IMR-90 (cell line): ENCODE results near the gene ATP2A3. TPM values are rescaled to one million over a fixed set of nuclear protein-coding genes. Genes with fewer than 3 reads are reported as not detected.
"Not testable (repeated sequence)": the region's sequence is repeated elsewhere in the genome, so short reads cannot be mapped to it uniquely, and the experiment has no call there.

Experiments used
- ATAC-seq: fragments of 200-7000 bp; cut with Tn5 transposase; 2 replicates; pipeline ENCODE4 v1.9.1; 2020; ENCODE audit warnings: low read depth, mild to moderate bottlenecking, moderate library complexity
- BruUV-seq: library from RNA; stranded (reverse); fragments of 400-500 nt; replicated peaks from 2 replicates; lab custom pipeline; 2021; lab: Mats Ljungman, UMichigan
- CTCF ChIA-PET: fragments of 300-600 bp; formaldehyde crosslinking; extraction: SDS; loops from one replicate; lab custom pipeline; 2021; ENCODE audit warnings: antibody characterized with exemption; lab: Yijun Ruan, JAX
- POLR2A ChIA-PET: fragments of 300-600 bp; sonication (Branson Sonifier 250); formaldehyde crosslinking; loops from one replicate; lab custom pipeline; 2022; ENCODE audit warnings: antibody characterized with exemption; ENCODE audit not compliant: unreplicated experiment; lab: Charles Lee
- DNase-seq: peaks from one replicate; pipeline ENCODE4 v3.0.0; 2013
- H2AFZ ChIP-seq: replicated peaks from 2 replicates; pipeline ENCODE3; 2013; ENCODE audit warnings: low read length, mild to moderate bottlenecking; ENCODE audit not compliant: poor library complexity
- H2AK5ac ChIP-seq: 2 replicates; pipeline ENCODE4 v1.6.1; 2013; ENCODE audit warnings: low read depth, low read length, inconsistent platforms
- H2AK9ac ChIP-seq: replicated peaks from 2 replicates; pipeline ENCODE3; 2013; ENCODE audit warnings: mild to moderate bottlenecking, low read depth, low read length, moderate library complexity; ENCODE audit not compliant: poor library complexity
- H2BK120ac ChIP-seq: 2 replicates; pipeline ENCODE4 v1.6.1; 2013; ENCODE audit warnings: low read depth, low read length, inconsistent platforms
- H2BK15ac ChIP-seq: 3 replicates; pipeline ENCODE4 v1.6.1; 2013; ENCODE audit warnings: low read depth, low read length, inconsistent platforms
- H2BK20ac ChIP-seq: 2 replicates; pipeline ENCODE4 v1.6.1; 2013; ENCODE audit warnings: low read depth, mild to moderate bottlenecking, inconsistent platforms, low read length, moderate library complexity
- H2BK5ac ChIP-seq: 2 replicates; pipeline ENCODE4 v1.6.1; 2013; ENCODE audit warnings: mild to moderate bottlenecking, low read depth, low read length, inconsistent platforms; ENCODE audit not compliant: poor library complexity, severe bottlenecking
- H3K14ac ChIP-seq: replicated peaks from 2 replicates; pipeline ENCODE4 v1.6.1; 2013; ENCODE audit warnings: low read depth, low read length, inconsistent platforms
- H3K18ac ChIP-seq: 2 replicates; pipeline ENCODE4 v1.6.1; 2013; ENCODE audit warnings: low read depth, low read length, control low read depth
- H3K23ac ChIP-seq: 2 replicates; pipeline ENCODE4 v1.6.1; 2013; ENCODE audit warnings: low read depth, low read length, inconsistent platforms
- H3K27ac ChIP-seq: 2 replicates; pipeline ENCODE4 v1.5.1; 2013; ENCODE audit warnings: mild to moderate bottlenecking, control low read depth, low read length; ENCODE audit not compliant: insufficient read depth
- H3K27me3 ChIP-seq: 2 replicates; pipeline ENCODE4 v1.6.1; 2013; ENCODE audit warnings: low read length; ENCODE audit not compliant: control insufficient read depth, insufficient read depth
- H3K36me3 ChIP-seq: 2 replicates; pipeline ENCODE4 v1.6.1; 2013; ENCODE audit warnings: low read length, mixed read lengths; ENCODE audit not compliant: control insufficient read depth, insufficient read depth
- H3K4ac ChIP-seq: 2 replicates; pipeline ENCODE4 v1.6.1; 2013; ENCODE audit warnings: low read depth, low read length, inconsistent platforms
- H3K4me1 ChIP-seq: 2 replicates; pipeline ENCODE4 v1.6.1; 2013; ENCODE audit warnings: low read length, mixed read lengths; ENCODE audit not compliant: control insufficient read depth, insufficient read depth
- H3K4me2 ChIP-seq: 2 replicates; pipeline ENCODE4 v1.6.1; 2013; ENCODE audit warnings: low read depth, mild to moderate bottlenecking, control low read depth, low read length, moderate library complexity
- H3K4me3 ChIP-seq: 2 replicates; pipeline ENCODE4 v1.5.1; 2013; ENCODE audit warnings: low read depth, mild to moderate bottlenecking, control low read depth, low read length, moderate library complexity; ENCODE audit not compliant: insufficient read depth
- H3K56ac ChIP-seq: 2 replicates; pipeline ENCODE4 v1.6.1; 2013; ENCODE audit warnings: low read length, inconsistent platforms; ENCODE audit not compliant: insufficient read depth; ENCODE audit errors: extremely low read depth
- H3K79me1 ChIP-seq, 2 experiments: 2 replicates each; pipeline ENCODE4 v1.6.1; 2013; ENCODE audit warnings: low read length in 2 of 2, inconsistent platforms in 1 of 2, low read depth in 1 of 2
- H3K9ac ChIP-seq: 2 replicates; pipeline ENCODE4 v1.6.1; 2013; ENCODE audit warnings: low read depth, low read length, control low read depth
- H3K9me1 ChIP-seq: 2 replicates; pipeline ENCODE4 v1.6.1; 2013; ENCODE audit warnings: low read length, inconsistent platforms; ENCODE audit not compliant: insufficient read depth
- H3K9me3 ChIP-seq: 2 replicates; pipeline ENCODE4 v1.6.1; 2013; ENCODE audit warnings: low read length; ENCODE audit not compliant: control insufficient read depth, insufficient read depth
- H4K20me1 ChIP-seq: 2 replicates; pipeline ENCODE4 v1.6.1; 2013; ENCODE audit warnings: low read length, inconsistent platforms; ENCODE audit not compliant: insufficient read depth
- H4K5ac ChIP-seq: 2 replicates; pipeline ENCODE4 v1.6.1; 2013; ENCODE audit warnings: mild to moderate bottlenecking, low read depth, low read length, control low read depth
- H4K8ac ChIP-seq, 2 experiments: 2 replicates each; pipeline ENCODE4 v1.6.1; 2013; ENCODE audit warnings: low read depth in 2 of 2, low read length in 2 of 2, control low read depth in 1 of 2, inconsistent platforms in 1 of 2
- H4K91ac ChIP-seq: 2 replicates; pipeline ENCODE4 v1.6.1; 2013; ENCODE audit warnings: low read depth, low read length, inconsistent platforms; ENCODE audit not compliant: insufficient read depth
- CHD1 ChIP-seq: IDR thresholded peaks from 2 replicates; pipeline ENCODE4 v1.6.1; 2012; ENCODE audit warnings: low read depth, low read length, improper control_type of control experiment
- FOS ChIP-seq: fragments of 150-350 bp; IDR thresholded peaks from 2 replicates; pipeline ENCODE4 v1.6.1; 2016; ENCODE audit warnings: low read depth, low read length
- MXI1 ChIP-seq: IDR thresholded peaks from 2 replicates; pipeline ENCODE4 v1.6.1; 2012; ENCODE audit warnings: low read depth, mild to moderate bottlenecking, low read length, moderate library complexity, borderline replicate concordance
- NFE2L2 ChIP-seq: fragments of 150-350 bp; IDR thresholded peaks from 2 replicates; pipeline ENCODE4 v1.6.1; 2016; ENCODE audit warnings: low read depth, mild to moderate bottlenecking, low read length
- WGBS, 2 experiments: methylation state at CpG; one replicate each; pipeline versions ENCODE4 v1.1.5 to v1.1.7; 2013; ENCODE audit warnings: missing lambda C conversion rate in 2 of 2; ENCODE audit not compliant: insufficient read length in 1 of 2; ENCODE audit errors: extremely low coverage in 2 of 2; 5-methylcytosine and 5-hydroxymethylcytosine counted together
- dilution Hi-C: fragments of 300-500 bp; cut with HindIII; formaldehyde crosslinking; loops from one replicate; pipeline ENCODE4 v1.14.3; 2018; ENCODE audit warnings: low sequenced_read_pairs; ENCODE audit not compliant: unreplicated experiment
- in situ Hi-C: fragments of 300-500 bp; cut with MboI; formaldehyde crosslinking; loops from 3 replicates; pipeline ENCODE4 v1.14.3; 2019; ENCODE audit warnings: low sequenced_read_pairs, inconsistent platforms, mixed read lengths
- intact Hi-C: fragments of 100-400 bp; cut with micrococcal nuclease; formaldehyde crosslinking; loops from 2 replicates; pipeline ENCODE4 v1.10.0; 2022
- polyA plus RNA-seq, 3 experiments: library from polyadenylated mRNA; depleted of rRNA; stranded (reverse); fragments of >200 nt; gene quantifications; 2 replicates each; pipeline ENCODE4 v1.2.3, GENCODE V29; 2012; ENCODE audit warnings: low replicate concordance in 1 of 3
- total RNA-seq: library from RNA; depleted of rRNA; stranded (reverse); fragments of >200 nt; gene quantifications from 2 replicates; pipeline ENCODE4 v1.2.3, GENCODE V29; 2012

Gene ATP2A3
- total and polyA plus RNA-seq, 2 of the 4 experiments (the other 2 are of a cell fraction), result 0.18 to 0.63 TPM

GRCh38 chr17:3992370-3992769, 28.1 kb upstream of the ATP2A3 start:
- no peaks in the 10 kb centered on the region for H3K79me1 ChIP-seq
- H4K91ac ChIP-seq, result no peak overlapping the region

DNA sequence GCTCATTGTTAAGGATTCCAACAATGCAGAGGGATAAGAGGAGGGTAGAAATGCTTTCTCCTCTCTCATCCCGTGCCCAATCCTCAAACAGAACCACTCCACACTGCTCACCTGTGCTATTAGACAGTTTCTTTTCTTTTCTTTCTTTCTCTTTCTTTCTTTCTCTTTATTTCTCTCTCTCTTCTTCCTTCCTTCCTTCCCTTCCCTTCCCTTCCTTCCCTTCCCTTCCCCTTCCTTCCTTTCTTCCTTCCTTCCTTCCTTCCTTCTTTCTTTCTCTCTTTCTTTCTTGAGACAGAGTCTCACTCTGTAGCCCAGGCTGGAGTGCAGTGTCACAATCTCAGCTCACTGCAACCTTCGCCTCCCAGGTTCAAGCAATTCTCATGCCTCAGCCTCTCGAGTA, 27.5 kb upstream of the ATP2A3 start:
- H2AK5ac ChIP-seq, H2BK5ac ChIP-seq, H3K14ac ChIP-seq, H3K4me3 ChIP-seq, CTCF ChIA-PET, dilution Hi-C loops, H3K27me3 ChIP-seq, H2AFZ ChIP-seq, in situ Hi-C loops, H4K20me1 ChIP-seq, H3K23ac ChIP-seq, H3K79me1 ChIP-seq, POLR2A ChIA-PET, H2BK20ac ChIP-seq, ATAC-seq, H4K8ac ChIP-seq, H3K4me2 ChIP-seq, H2AK9ac ChIP-seq, H4K5ac ChIP-seq, H3K4ac ChIP-seq, H2BK15ac ChIP-seq, H3K9ac ChIP-seq, H4K91ac ChIP-seq, H3K27ac ChIP-seq, H3K18ac ChIP-seq, H2BK120ac ChIP-seq, H3K56ac ChIP-seq, H3K36me3 ChIP-seq, H3K9me1 ChIP-seq, intact Hi-C loops, H3K4me1 ChIP-seq, BruUV-seq, H3K9me3 ChIP-seq, DNase-seq: not testable (repeated sequence)
- no CpG with 5 or more reads among the region's 3 CpGs for WGBS, 2 experiments

More at GRCh38 chr17:3992370-3992769, 28.1 kb upstream of the ATP2A3 start:
- no TSS peak for BruUV-seq
- Histone ChIP-seq H2AK5ac (no peak overlapping the region), H3K27ac (no peak overlapping the region), H2BK20ac (no peak overlapping the region), H2AK9ac (no peak overlapping the region), H3K18ac (no peak overlapping the region), H3K4me2 (no peak overlapping the region), H3K4me1 (peaks cover 3% of the 10 kb centered on the region; the same call in 1 of the 2 replicates), H3K14ac (no peak overlapping the region), H3K27me3 (no peaks in the 10 kb centered on the region), H2BK120ac (no peak overlapping the region), H3K9me1 (no peaks in the 10 kb centered on the region), H3K4me3 (no peak overlapping the region), H2AFZ (no peak overlapping the region), H3K4ac (no peak overlapping the region), H2BK15ac (no peak overlapping the region), H4K5ac (no peak overlapping the region), H3K56ac (no peak overlapping the region), H4K8ac (no peak overlapping the region), H3K9me3 (peaks cover 4% of the 10 kb centered on the region), H3K23ac (no peak overlapping the region), H3K9ac (no peak overlapping the region), H3K36me3 (no peaks in the 10 kb centered on the region), H2BK5ac (no peak overlapping the region), H4K20me1 (no peaks in the 10 kb centered on the region)
- CTCF ChIA-PET, result no interaction called here
- TF ChIP-seq MXI1, result no peak
- no peak for TF ChIP-seq NFE2L2
- TF ChIP-seq CHD1, result no peak
- no peak for TF ChIP-seq FOS
- in situ Hi-C loops, result no loop called here
- dilution Hi-C loops, result no loop called here
- intact Hi-C loops, result no loop called here
- 67% methylated on average over 1 of the region's 5 CpGs; no CpG with 5 or more reads in 1 of the 2 experiments for WGBS, 2 experiments
- DNase-seq (no peak), ATAC-seq (no peak)
- POLR2A ChIA-PET, result interaction anchor here (0.6 kb wide), 1 partner anchor 1869 kb away, joined by 4 read pairs; no protein-coding TSS in a partner anchor
